Fibroblast of upper back skin (primary cell): ENCODE data around the gene ARRB2.
"Not testable (repeated sequence)": the region's sequence is repeated elsewhere in the genome, so short reads cannot be mapped to it uniquely, and the experiment has no call there.

Source experiments
- DNase-seq: peaks from one replicate; pipeline ENCODE4 v3.0.0-alpha.2; 2013

ARRB2 gene

DNA sequence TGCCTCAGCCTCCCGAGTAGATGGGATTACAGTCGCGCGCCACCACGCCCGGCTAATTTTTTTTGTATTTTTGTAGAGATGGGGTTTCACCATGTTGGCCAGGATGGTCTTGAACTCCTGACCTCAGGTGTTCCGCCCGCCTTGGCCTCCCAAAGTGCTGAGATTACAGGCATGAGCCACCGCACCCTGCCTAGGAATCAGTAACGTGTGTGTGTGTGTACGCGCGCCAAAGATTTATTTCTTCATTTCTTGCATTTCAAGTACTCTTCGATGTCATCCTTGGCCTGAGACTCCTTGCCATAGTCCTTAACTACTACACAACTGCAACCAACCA, 5.9 kb upstream of the ARRB2 start:
- DNase-seq, result not testable (repeated sequence)

DNA sequence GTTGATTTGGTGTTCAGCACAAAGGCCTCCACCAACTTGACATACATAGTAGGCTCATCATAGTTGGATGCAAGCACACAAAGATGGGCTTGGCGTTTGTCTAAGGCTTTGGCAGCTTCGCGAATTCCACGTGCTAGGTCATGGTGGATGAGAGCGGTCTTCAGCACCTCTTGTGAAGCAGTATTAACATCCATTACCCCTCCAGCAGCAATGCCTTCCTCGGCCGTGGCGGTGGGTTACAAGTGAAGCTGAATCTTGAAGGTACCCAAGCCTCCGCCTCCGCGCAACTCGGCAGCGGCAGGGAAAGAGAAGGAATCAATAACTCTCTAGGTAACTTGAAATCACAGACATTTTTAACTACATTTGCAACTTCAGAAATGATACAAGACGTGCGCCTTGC, 5.4 kb upstream of the ARRB2 start:
- DNase-seq, result no peak

DNA sequence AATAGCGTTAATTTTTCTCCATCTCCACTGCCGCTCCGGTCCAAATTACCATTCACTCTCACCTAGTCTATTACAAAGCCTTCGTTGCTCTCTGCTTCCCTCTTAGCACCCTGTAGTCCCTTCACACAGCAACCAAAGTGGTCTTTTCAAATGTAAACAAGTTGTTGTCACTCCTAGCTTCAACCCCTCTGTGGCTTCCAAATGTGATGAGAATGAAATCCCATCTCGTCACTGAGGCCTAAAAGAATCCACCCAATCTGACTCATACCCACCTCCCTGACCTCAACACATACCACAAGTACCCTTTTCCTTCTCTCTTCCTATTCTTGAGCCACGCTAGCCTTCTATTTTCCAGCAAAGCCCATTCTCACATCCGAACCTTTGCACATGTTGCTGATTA, 4.3 kb upstream of the ARRB2 start:
- DNase-seq, result peak; percentile 22

DNA sequence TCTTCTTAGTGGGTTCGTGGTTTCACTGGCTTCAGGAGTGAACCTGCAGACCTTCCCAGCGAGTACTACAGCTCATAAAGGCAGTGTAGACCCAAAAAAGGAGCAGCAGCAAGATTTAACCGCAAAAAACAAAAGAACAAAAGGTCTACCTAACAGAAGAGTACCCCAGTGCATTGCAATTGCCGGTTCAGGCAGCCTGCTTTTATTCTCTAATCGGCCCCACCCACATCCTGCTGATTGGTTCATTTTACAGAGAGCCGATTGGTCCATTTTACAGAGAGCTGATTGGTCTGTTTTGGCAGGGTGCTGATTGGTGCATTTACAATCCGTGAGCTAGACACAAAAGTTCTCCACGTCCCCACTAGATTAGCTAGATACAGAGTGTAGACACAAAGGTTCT, 2.0 kb upstream of the ARRB2 start:
- DNase-seq, result peak; percentile 11

DNA sequence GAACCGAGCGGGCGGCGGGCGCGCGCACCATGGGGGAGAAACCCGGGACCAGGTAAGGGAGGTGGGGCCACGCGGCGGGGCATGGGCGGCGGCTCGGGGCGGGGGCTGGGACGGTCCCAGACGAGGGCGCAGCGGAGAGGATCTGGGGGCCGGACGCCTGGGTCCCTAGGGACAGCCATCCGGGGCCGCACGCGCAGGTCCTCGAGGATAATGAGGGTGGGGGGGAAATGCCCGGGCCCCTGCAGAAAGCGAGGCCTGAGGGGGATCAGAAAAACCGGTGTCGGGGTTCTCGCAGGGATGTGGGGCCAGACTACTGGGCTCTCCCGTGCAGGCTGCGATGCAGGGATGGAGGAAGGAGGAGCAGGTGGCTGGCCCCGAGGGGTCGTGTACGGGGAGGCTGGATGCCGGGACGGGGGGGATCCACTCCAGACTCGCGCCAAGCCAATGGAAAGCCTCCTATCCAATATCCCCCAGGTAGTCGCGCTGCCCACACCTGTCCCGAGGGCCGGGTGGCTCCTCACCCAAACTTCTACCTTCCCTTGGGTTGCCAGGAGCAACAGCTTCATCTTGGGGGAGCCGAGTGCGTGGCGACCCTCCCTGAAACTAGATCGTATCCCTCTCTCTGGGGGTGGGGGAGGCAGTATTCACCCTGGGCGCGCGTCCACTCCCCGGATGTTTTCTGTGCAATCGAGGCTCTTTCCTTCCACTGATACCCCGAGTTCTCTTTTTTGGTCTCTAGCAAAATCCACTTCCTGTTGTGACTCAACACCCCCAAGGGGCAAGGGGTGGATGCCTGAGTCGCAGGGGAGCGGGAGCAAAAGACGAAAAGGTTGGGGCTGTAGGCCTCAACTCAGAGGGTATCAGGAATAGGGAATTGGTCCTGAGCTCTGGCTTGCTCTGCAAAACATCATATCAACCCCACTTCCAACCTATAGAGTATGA, 532 bp downstream of the ARRB2 start:
- DNase-seq, result no peak

DNA sequence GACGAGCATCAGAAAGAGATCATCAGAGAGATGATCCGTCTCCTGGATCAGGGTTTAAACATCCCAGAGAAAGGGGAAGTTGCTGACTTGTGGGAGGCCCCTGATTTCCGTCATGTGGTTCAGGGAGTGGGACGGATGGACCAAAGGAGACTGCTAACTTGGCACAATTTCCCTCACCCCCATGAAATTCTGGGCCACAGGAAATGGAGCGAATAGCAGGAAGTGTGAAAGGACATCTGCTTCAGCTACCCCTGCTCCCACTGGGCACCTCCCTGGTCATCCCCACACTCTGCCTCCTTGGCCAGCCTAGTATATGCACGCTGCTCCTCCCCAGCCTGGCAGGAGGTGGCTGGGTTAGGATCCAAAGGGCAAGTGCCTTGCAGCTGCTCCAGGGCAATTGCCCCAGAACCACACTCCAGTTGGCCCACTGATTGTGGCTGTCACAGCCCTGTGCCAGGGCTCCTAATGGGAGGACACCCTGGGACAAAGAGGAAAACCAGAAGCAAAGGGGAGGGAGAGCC, 1.3 kb downstream of the ARRB2 start:
- no peak for DNase-seq

DNA sequence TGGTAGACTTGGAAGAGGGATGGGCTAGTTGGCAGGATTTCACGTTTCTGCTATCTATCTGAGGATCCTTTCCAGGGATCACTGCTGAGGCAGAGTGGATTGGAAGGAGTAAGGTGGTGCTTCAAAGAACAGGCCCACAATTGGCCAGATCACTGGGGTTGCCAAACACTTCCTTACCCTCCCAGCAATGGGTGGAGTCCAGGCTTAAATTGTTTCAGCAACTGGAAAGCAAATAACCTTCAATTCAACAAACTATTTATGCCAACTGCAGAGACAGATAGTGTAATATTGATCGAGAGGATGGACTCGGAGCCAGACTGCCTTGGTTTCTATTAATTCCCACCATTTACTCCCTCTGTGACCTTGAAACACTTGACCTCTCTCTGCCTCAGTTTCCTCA, 2.1 kb downstream of the ARRB2 start:
- no peak for DNase-seq

DNA sequence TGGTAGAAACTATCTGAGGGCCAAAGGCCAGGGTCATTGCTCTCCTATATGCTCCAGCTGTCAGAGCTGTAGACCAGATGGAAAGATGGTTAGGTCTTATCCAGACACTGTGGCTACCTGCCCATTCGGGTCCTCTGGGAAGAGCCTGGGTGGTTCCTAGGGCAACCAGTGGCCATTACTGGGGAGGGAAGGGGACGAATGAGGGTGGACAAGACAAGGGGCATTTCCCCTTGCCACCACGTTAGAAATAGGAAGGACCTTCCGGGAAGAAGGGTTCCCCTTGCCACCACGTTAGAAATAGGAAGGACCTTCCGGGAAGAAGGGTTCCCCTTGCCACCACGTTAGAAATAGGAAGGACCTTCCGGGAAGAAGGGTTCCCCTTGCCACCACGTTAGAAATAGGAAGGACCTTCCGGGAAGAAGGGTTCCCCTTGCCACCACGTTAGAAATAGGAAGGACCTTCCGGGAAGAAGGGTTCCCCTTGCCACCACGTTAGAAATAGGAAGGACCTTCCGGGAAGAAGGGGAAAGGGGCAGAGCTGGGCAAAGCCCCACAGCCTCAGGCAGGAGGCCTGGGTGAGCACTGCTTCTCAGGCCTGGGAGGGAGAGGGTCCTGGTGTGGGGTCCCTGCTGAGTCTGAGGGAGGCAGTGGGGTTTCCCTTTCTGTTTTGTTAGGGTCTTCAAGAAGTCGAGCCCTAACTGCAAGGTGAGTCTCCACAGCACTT, 4.1 kb downstream of the ARRB2 start:
- DNase-seq, result not testable (repeated sequence)

DNA sequence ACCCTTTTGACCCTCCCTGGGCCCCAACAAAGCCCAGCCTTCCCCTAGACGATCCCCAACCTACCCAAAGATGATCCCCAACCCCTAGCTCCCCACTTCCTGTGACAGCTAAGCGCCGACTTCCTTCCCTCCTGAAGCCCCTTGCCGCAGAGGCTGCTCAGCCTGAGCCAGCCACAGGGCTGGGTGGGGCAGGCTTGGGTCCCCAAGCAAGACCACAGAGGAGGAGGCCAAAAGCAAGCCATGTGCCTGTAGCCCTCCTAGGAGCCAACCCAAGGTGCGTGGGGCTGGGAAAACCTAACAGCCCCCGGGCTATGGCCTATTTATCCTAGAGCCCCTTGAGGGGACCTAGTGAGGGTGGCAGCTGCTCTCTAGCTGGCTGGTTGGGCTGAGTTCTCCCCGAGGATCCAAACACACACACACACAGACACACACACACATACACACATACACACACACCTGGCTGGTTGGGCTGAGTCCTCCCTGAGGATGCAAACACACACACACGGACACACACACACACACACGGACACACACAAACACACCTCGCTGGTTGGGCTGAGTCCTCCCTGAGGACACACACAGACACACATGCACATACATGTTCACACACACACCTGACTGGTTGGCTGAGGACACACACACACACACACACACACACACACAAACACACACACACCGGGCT, 4.8 kb downstream of the ARRB2 start:
- no peak for DNase-seq

DNA sequence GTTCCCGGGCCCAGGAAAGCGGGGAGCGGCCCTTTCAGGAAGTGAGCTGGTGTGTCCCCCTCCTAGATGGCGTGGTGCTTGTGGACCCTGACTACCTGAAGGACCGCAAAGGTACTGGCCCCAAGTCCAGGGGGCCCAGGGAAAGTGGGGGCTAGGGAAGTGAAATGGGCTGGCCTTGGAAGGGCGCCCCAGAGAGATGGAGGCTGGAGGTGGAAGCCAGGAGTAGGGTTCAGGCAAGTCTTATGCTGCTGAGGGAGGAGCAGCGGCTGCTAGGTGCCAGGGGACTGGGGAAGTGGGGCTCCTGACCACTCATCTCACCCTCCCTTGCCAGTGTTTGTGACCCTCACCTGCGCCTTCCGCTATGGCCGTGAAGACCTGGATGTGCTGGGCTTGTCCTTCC, 5.6 kb downstream of the ARRB2 start:
- no peak for DNase-seq

DNA sequence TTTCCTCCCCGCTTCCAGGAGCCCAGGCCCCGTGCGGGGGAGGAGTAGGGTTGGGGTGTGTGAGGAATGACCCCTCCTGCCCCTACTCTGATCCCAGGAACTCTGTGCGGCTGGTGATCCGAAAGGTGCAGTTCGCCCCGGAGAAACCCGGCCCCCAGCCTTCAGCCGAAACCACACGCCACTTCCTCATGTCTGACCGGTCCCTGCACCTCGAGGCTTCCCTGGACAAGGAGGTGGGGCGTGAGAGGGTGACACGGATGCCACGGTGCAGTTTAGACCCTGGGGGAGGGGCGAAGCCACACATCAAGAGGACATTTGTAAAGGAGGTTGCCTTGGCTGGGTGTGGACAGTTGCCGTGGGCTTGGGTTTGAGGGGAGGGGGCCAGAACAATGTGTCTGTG, 7.4 kb downstream of the ARRB2 start:
- DNase-seq, result no peak

DNA sequence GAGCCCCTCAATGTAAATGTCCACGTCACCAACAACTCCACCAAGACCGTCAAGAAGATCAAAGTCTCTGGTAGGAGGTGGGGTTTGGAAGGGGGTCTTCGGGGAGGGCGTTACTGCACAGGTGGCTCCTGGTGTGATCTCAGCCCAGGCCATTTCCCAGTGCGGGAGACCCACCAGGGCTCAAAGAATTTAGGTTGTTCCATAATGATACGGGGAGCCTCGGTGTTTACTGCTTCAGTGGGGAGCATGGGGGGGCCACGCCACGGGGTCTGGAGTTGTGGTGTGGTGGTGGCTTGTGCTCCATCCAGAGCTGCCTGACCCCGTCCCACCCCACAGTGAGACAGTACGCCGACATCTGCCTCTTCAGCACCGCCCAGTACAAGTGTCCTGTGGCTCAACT, 7.8 kb downstream of the ARRB2 start:
- DNase-seq, result no peak

DNA sequence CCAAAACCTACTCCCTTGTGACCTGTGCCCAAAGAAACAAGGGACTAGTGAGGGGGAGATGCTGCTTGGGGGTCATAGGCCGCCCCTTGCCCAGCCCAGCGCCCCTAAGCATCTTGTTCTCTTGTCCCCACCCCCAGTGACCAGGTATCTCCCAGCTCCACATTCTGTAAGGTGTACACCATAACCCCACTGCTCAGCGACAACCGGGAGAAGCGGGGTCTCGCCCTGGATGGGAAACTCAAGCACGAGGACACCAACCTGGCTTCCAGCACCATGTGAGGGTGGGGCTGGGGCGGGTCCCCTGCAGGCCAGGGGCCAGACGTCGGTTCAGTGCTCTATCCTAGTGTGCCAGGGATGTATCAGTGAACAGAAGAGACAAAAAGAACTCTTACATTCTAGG, 8.7 kb downstream of the ARRB2 start:
- no peak for DNase-seq

DNA sequence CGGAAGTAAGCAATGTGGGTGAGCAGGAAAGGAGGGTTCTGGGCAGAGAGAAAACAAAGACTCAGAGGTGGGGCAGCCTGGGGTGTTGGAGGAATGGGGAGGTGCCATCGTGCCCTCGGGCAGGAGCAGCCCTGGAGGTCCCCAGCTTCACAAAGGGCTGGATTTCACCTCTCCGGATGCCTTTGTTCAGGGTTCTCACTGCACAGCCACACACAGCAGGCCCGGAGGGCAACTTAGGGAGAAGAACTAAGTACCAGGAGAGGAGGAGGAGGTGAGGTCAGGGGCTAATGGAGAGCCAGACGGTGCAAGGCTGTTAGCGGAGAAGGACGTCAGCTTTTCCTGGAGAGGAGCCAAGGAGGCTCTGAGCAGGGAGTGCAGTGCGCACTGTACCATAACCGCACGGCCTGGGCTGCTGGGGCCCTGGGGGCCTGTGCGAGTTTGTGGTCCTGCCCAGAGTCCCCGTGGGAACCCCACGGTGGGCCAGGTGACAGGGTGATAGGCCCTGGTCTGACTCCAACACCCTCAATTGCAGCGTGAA, 9.3 kb downstream of the ARRB2 start:
- DNase-seq, result no peak

DNA sequence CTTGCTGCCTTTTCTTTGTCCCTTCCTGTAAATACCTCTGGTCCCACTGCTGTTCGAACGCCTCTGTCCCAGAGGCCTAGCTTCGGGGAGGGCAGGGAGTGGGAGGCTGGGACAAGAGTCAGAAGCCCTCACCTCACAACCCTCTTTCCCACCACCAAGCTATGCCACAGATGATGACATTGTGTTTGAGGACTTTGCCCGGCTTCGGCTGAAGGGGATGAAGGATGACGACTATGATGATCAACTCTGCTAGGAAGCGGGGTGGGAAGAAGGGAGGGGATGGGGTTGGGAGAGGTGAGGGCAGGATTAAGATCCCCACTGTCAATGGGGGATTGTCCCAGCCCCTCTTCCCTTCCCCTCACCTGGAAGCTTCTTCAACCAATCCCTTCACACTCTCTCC, 10.4 kb downstream of the ARRB2 start:
- no peak for DNase-seq

DNA sequence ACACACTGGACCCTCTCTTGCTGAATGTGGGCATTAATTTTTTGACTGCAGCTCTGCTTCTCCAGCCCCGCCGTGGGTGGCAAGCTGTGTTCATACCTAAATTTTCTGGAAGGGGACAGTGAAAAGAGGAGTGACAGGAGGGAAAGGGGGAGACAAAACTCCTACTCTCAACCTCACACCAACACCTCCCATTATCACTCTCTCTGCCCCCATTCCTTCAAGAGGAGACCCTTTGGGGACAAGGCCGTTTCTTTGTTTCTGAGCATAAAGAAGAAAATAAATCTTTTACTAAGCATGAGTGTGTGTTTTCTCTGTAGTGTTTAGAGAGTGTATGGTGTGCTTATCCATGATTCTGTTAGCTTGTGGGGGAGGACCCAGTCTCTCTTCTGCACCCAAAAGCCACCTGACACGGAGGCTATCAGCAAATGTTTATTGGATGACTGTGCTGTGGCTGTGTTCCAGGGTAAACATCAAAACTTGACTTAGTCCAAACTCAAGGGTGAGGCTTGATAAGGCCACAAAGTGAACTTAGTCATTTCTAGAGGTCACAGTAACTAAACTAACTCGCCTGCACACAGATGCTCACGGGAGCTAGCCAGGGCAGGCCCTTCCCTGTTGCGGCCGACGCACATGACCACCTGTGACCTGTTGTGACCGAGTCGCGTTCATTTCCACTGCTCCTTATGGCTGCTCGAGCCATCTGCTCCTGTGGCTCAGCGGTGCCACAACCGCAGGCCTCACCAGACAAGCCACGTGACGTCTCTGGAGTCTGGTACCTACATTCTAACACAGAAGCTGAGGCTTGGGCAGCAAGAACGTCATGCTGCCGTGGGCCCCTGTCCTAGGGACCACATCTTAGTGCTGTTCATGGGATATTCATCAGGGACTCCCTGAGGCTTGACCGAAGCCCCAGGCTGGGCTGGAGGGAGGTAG, 11.0 kb downstream of the ARRB2 start:
- no peak for DNase-seq

DNA sequence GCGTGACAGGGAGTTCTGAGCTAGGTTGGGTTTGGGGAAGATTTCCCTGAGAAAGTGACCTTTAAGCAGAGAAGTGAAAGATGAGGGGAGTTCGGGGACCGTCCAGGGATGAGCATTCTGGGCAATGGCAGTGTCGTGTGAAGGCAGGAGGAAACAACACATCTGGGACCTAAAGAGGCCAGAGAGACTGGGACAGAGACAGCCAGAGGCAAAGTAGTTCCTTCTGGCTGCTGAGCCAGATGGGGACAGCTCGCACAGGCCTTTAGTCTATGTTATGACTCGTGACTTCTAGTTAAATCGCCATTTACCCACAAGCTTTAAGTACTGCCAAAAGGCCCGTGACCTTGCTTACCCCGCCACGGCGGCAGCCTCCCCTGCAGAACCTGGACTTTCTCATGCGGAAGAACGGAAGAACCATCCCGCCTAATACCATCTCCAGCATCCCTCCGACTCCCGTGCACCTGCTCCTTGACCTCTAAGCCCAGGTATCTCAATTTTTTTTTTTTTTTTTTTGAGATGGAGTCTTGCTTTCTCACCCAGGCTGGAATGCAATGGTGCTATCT, 12.3 kb downstream of the ARRB2 start:
- no peak for DNase-seq

DNA sequence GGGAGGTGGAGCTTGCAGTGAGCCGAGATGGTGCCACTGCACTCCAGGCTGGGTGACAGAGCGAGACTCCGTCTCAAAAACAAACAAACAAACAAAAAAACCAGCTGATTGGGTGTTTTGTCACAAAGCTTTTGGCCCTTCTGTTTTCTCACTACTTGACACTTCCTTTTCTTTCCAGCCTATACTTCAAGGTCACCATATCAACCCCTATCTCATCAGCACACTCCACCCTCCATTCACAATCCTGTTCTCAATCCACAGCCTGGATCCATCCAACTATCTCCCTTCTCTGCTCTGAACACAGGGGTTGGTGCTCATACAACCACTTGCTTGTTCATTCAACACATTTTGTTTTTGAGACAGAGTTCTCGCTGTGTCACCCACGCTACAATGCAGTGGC, 14.2 kb downstream of the ARRB2 start:
- DNase-seq, result no peak

DNA sequence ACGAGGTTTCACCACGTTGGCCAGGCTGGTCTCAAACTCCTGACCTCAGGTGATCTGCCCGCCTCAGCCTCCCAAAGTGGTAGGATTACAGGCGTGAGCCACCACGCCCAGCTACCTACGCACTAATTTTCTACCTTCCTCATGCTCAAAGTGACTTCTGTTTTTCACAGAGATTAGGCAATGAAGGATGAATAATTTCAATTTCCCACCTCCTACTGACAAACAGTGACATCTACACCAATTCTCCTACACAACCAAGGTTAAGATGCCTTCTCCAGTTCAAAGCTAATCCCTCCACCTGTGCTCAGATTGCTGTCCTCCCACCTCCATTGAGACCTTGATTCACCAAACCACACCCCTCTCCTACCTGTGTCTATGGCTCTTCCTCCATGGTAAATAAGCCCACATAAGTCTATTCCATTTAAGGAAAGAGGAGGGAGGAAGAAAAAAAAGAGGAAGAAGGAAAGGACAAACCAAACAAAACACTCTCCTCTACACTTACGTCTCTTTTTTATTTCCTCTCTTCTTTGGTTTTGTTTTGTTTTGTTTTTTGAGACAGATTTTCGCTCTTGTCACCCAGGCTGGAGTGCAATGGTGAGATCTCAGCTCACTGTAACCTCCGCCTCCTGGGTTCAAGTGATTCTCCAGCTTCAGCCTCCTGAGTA, 15.3 kb downstream of the ARRB2 start:
- DNase-seq, result no peak

DNA sequence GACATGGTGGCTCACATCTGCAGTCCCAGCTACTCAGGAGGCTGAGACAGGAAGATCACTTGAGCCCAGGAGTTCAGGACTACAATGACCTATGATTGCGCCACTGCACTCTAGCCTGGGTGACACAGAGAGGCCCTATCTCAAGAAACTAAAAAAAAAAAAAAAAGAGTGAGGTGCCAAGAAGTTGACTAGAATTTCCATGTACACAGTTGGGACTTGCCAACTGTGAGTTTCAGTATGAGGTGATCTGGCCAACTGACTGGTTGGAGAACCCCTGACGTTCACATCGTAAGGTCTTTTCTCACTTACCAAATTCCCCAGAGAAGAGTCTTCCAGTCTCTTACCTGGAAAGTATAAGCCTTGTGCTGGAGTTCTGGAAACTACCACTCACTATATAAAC, 17.7 kb downstream of the ARRB2 start:
- no peak for DNase-seq

DNA sequence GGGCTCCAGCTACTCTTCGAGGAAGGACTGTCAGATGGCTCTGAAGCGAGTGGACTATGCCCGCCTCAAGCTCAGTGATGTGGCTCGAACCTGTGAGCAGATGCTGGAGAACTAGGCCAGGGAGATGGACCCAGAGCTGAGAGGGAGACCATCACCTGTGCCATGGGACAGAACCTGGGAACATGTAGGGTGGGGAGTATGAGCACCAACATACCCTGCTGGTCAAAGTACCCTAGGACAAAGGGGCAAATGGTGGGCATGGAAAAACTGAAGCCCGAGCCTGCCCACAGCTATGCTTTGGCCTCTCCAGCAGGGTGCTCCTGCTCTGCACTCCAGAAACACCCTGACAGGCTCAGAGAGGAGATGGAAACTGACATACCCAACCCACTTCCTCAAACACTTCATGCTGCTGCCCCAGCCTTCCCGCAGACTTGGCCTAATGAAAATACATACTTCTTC, 22.7 kb downstream of the ARRB2 start:
- DNase-seq, result no peak
